ENCODE measurements around the gene DENND1A. TPM values are rescaled to one million over a fixed set of nuclear protein-coding genes. Genes with fewer than 3 reads are reported as not detected.

Gene DENND1A
- total RNA-seq, 1 experiment from 2014 or later = 42.5 TPM

DNA sequence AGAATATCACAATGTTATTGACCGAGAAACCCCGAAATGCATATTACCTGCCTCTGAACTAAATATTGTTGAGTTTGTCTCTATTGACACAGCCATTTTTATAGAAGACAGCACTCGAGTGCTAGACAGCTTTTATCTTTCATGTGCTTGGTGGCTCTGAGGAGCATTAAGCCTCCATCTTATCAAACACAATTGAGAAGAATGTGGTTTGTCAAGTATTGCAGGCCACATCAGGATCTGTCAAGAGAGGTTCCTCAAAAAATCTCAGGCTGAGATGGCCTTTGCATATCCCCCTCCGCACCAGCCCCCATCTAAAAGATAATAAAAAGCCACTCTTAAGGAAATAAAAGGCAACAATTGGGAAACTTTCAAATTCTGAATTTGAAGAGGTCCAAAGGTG is 284.8 kb downstream of the DENND1A start:
- no peak overlapping the region for H3K27ac Mint-ChIP-seq (ENCODE audit: low read depth, unreplicated experiment)
- ChIA-PET POLR2A (no interaction called here), CTCF (no interaction called here)
- TF ChIP-seq, protein P1, sequence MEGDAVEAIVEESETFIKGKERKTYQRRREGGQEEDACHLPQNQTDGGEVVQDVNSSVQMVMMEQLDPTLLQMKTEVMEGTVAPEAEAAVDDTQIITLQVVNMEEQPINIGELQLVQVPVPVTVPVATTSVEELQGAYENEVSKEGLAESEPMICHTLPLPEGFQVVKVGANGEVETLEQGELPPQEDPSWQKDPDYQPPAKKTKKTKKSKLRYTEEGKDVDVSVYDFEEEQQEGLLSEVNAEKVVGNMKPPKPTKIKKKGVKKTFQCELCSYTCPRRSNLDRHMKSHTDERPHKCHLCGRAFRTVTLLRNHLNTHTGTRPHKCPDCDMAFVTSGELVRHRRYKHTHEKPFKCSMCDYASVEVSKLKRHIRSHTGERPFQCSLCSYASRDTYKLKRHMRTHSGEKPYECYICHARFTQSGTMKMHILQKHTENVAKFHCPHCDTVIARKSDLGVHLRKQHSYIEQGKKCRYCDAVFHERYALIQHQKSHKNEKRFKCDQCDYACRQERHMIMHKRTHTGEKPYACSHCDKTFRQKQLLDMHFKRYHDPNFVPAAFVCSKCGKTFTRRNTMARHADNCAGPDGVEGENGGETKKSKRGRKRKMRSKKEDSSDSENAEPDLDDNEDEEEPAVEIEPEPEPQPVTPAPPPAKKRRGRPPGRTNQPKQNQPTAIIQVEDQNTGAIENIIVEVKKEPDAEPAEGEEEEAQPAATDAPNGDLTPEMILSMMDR (IDR thresholded peaks at IDR 0.05; ENCODE audit: unreplicated experiment) = no peak
- no peak for DNase-seq (ENCODE audit: unreplicated experiment)
- peaks cover 9% of the 10 kb centered on the region for H3K4me1 Mint-ChIP-seq (ENCODE audit: insufficient read depth, unreplicated experiment)
- BruUV-seq (replicated peaks) = no TSS peak
- no peaks in the 10 kb centered on the region for H3K9me3 Mint-ChIP-seq (ENCODE audit: unreplicated experiment)
- no peak overlapping the region for H3K4me3 Mint-ChIP-seq (ENCODE audit: unreplicated experiment)
- intact Hi-C loops (cut with micrococcal nuclease) = no loop called here
- H3K36me3 Mint-ChIP-seq (ENCODE audit: insufficient read depth, unreplicated experiment) = peaks cover 6% of the 10 kb centered on the region
- H3K27me3 Mint-ChIP-seq (ENCODE audit: insufficient read depth, unreplicated experiment) = no peaks in the 10 kb centered on the region

GRCh38 chr9:123643518-123643917 is 286.4 kb downstream of the DENND1A start:
- TF ChIP-seq, protein P1 (IDR thresholded peaks at IDR 0.05; ENCODE audit: unreplicated experiment) = no peak
- H3K36me3 Mint-ChIP-seq (ENCODE audit: insufficient read depth, unreplicated experiment) = peaks cover 6% of the 10 kb centered on the region
- no peaks in the 10 kb centered on the region for H3K27me3 Mint-ChIP-seq (ENCODE audit: insufficient read depth, unreplicated experiment)
- H3K9me3 Mint-ChIP-seq (ENCODE audit: unreplicated experiment) = no peaks in the 10 kb centered on the region
- intact Hi-C loops (cut with micrococcal nuclease) = no loop called here
- ChIA-PET CTCF (interaction anchor here (0.6 kb wide), 1 partner anchor 37 kb away, joined by 3 read pairs; no protein-coding TSS in a partner anchor), POLR2A (no interaction called here)
- no peak overlapping the region for H3K27ac Mint-ChIP-seq (ENCODE audit: low read depth, unreplicated experiment)
- no peak overlapping the region for H3K4me3 Mint-ChIP-seq (ENCODE audit: unreplicated experiment)
- no peak for DNase-seq (ENCODE audit: unreplicated experiment)
- BruUV-seq (replicated peaks) = no TSS peak
- H3K4me1 Mint-ChIP-seq (ENCODE audit: insufficient read depth, unreplicated experiment) = peaks cover 9% of the 10 kb centered on the region

DNA sequence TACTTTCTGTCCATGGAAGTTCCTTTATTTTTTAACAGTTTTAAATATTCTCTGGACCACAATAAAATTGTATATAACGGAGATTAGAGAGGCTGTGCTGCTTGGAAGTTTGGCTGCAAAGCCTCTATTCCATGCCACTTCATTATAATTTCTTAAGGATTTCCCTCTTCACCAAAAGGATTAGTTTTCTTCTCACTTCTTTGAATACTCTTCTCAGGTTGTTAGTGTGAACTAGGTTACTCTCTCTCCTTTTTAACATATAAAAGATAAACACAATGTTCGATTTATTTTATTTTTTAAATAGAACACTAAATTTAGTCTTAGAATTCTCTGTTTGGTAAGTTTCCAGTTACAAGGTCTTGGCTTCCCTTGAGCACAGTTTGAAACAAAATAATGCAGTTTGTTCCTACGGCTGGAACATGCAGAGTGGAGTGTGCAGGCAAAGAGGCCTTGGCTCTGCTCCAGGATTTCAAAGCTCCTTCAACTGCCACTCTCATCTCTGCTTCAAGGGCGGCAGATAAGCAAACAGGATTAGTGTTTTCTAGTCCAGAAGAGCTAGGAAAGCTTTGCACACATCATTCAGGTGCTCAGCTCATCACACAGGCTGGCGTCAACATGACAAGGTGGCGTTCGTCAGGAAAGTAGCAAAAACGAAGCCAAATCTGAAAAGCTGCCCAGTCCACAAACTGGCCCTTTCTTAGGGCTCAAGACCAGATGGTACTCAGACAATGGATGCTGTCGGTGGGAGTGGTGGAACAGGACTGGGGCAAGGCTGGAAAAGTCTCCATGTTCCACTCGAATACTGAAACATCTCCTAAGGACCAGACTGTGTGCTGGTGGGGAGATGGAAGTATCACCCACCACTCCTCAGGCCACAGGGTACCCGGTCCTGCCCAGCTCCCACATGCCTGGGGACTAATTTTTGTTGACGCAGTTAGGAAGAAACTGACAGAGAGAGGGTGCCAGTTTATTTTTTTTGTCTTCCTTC is 287.3 kb downstream of the DENND1A start:
- Mint-ChIP-seq H3K9me3 (ENCODE audit: unreplicated experiment) (no peaks in the 10 kb centered on the region), H3K27ac (ENCODE audit: low read depth, unreplicated experiment) (no peak overlapping the region), H3K36me3 (ENCODE audit: insufficient read depth, unreplicated experiment) (peaks cover 6% of the 10 kb centered on the region), H3K27me3 (ENCODE audit: insufficient read depth, unreplicated experiment) (no peaks in the 10 kb centered on the region), H3K4me3 (ENCODE audit: unreplicated experiment) (no peak overlapping the region), H3K4me1 (ENCODE audit: insufficient read depth, unreplicated experiment) (peaks cover 9% of the 10 kb centered on the region)
- DNase-seq (ENCODE audit: unreplicated experiment) = no peak
- CTCF ChIA-PET = interaction anchor here (0.6 kb wide), 1 partner anchor 9 kb away, joined by 4 read pairs; no protein-coding TSS in a partner anchor
- BruUV-seq (replicated peaks) = no TSS peak
- intact Hi-C loops (cut with micrococcal nuclease) = no loop called here
- POLR2A ChIA-PET = interaction anchor here (0.6 kb wide), 1 partner anchor 29 kb away, joined by 3 read pairs; no protein-coding TSS in a partner anchor
- TF ChIP-seq, protein P1 (IDR thresholded peaks at IDR 0.05; ENCODE audit: unreplicated experiment) = no peak

DNA sequence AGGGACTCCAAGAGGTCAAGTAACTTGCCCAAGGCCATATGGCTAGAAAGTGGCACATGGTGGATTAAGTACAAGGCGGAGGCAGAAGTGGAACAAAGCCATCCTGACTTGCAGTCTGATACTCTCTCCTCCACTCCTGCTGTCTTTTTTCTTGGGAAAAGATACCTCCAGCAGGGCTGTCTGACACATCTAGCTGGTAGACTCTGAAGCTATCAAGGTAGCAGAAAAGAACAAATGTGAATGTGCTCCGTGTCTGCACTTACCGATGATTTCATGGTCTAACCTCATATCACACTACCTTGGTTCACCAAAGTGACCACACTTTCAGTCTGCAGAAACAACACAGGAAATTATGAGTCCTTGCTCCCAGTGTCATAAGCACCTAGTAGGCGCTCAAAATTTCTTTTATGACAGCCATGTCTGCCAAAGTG is 289.1 kb downstream of the DENND1A start:
- H3K27me3 Mint-ChIP-seq (ENCODE audit: insufficient read depth, unreplicated experiment) = no peaks in the 10 kb centered on the region
- BruUV-seq (replicated peaks) = no TSS peak
- POLR2A ChIA-PET = no interaction called here
- peaks cover 9% of the 10 kb centered on the region for H3K4me1 Mint-ChIP-seq (ENCODE audit: insufficient read depth, unreplicated experiment)
- H3K36me3 Mint-ChIP-seq (ENCODE audit: insufficient read depth, unreplicated experiment) = peaks cover 6% of the 10 kb centered on the region
- intact Hi-C loops (cut with micrococcal nuclease) = no loop called here
- no peak overlapping the region for H3K4me3 Mint-ChIP-seq (ENCODE audit: unreplicated experiment)
- no peak overlapping the region for H3K27ac Mint-ChIP-seq (ENCODE audit: low read depth, unreplicated experiment)
- TF ChIP-seq, protein P1 (IDR thresholded peaks at IDR 0.05; ENCODE audit: unreplicated experiment) = no peak
- H3K9me3 Mint-ChIP-seq (ENCODE audit: unreplicated experiment) = no peaks in the 10 kb centered on the region
- CTCF ChIA-PET = interaction anchor here (0.7 kb wide), 1 partner anchor 378 kb away, joined by 3 read pairs; no protein-coding TSS in a partner anchor
- no peak for DNase-seq (ENCODE audit: unreplicated experiment)
